Activated naive CD4-positive, alpha-beta T cell treated with anti-CD3 and anti-CD28 coated beads, Interleukin-2, amount 50 U/mL, for 72 hours (primary cell): ENCODE data around the gene SCLY. TPM values are rescaled to one million over a fixed set of nuclear protein-coding genes. Genes with fewer than 3 reads are reported as not detected.
"Not testable (repeated sequence)": the region's sequence is repeated elsewhere in the genome, so short reads cannot be mapped to it uniquely, and the experiment has no call there.

Source experiments
- ATAC-seq, 2 donors: fragments of 150-1000 bp; cut with Tn5 transposase; 2 replicates each; pipeline ENCODE4 v1.10.0; 2021; ENCODE audit warnings: mild to moderate bottlenecking in 2 of 2, moderate library complexity in 2 of 2
- DNase-seq, 2 donors: peaks; one replicate each; pipeline ENCODE4 v3.0.0; 2021 to 2022; ENCODE audit warnings: low spot score in 2 of 2
- H3K27ac Mint-ChIP-seq, 2 donors: one replicate each; pipeline ENCODE4 v1.8.0; 2022; ENCODE audit warnings: mild to moderate bottlenecking in 2 of 2, mixed read lengths in 2 of 2
- H3K36me3 Mint-ChIP-seq, 2 donors: one replicate each; pipeline ENCODE4 v1.8.0; 2022; ENCODE audit warnings: mixed read lengths in 2 of 2
- H3K9me3 Mint-ChIP-seq, 2 donors: one replicate each; pipeline ENCODE4 v1.8.0; 2022; ENCODE audit warnings: mixed read lengths in 2 of 2
- total RNA-seq, 2 donors: library from RNA; stranded (reverse); gene quantifications; one replicate each; pipeline ENCODE4 v1.2.3, GENCODE V29; 2022

The SCLY gene
- total RNA-seq, 2 donors from 2014 or later, result 58.0 to 75.2 TPM

- DNase-seq (peak in 1 of 2 donors; percentile 52), ATAC-seq (no peak)
- H3K27ac Mint-ChIP-seq, result peak overlapping the region in 1 of 2 donors; percentile 72
- H3K36me3 Mint-ChIP-seq, result no peaks in the 10 kb centered on the region
- H3K9me3 Mint-ChIP-seq, result peaks cover 0 to 6% of the 10 kb centered on the region in 2 donors
Observed at GRCh38 chr2:238106698-238107524, 46.1 kb downstream of the SCLY start.

GRCh38 chr2:238107525-238108422, 47.0 kb downstream of the SCLY start:
- H3K27ac Mint-ChIP-seq, result no peak overlapping the region
- ATAC-seq, result no peak
- H3K36me3 Mint-ChIP-seq, result peaks cover 3 to 6% of the 10 kb centered on the region in 2 donors
- peak in 1 of 2 donors; percentile 44 for DNase-seq
- peaks cover 1 to 12% of the 10 kb centered on the region in 2 donors for H3K9me3 Mint-ChIP-seq

GRCh38 chr2:238108423-238109183, 47.8 kb downstream of the SCLY start:
- peak; percentile 34 to 44 for ATAC-seq
- peak in 1 of 2 donors; percentile 44 for DNase-seq

GRCh38 chr2:238113611-238114010, 52.8 kb downstream of the SCLY start:
- peaks cover 4 to 20% of the 10 kb centered on the region in 2 donors for H3K9me3 Mint-ChIP-seq
- H3K27ac Mint-ChIP-seq, result no peak overlapping the region
- peaks cover 12 to 21% of the 10 kb centered on the region in 2 donors for H3K36me3 Mint-ChIP-seq
- ATAC-seq (no peak), DNase-seq (peak in 1 of 2 donors; percentile 31)

More at GRCh38 chr2:238108423-238109183, 47.8 kb downstream of the SCLY start:
- H3K27ac Mint-ChIP-seq, result no peak overlapping the region
- H3K9me3 Mint-ChIP-seq, result peaks cover 4 to 20% of the 10 kb centered on the region in 2 donors
- H3K36me3 Mint-ChIP-seq, result peaks cover 12 to 15% of the 10 kb centered on the region in 2 donors

GRCh38 chr2:238114331-238114841, 53.6 kb downstream of the SCLY start:
- no peak for ATAC-seq
- peak overlapping the region in 1 of 2 donors; percentile 9 for H3K27ac Mint-ChIP-seq
- DNase-seq, result peak in 1 of 2 donors; percentile 42
- H3K36me3 Mint-ChIP-seq, result peaks cover 12 to 21% of the 10 kb centered on the region in 2 donors
- H3K9me3 Mint-ChIP-seq, result peaks cover 4 to 20% of the 10 kb centered on the region in 2 donors

GRCh38 chr2:238114851-238115660, 54.3 kb downstream of the SCLY start:
- Mint-ChIP-seq H3K36me3 (peaks cover 12 to 21% of the 10 kb centered on the region in 2 donors), H3K27ac (no peak overlapping the region), H3K9me3 (peaks cover 4 to 20% of the 10 kb centered on the region in 2 donors)
- no peak for ATAC-seq
- DNase-seq, result no peak

GRCh38 chr2:238115709-238116108, 54.9 kb downstream of the SCLY start:
- peaks cover 4 to 20% of the 10 kb centered on the region in 2 donors for H3K9me3 Mint-ChIP-seq
- H3K36me3 Mint-ChIP-seq, result peaks cover 12 to 21% of the 10 kb centered on the region in 2 donors
- DNase-seq, ATAC-seq, H3K27ac Mint-ChIP-seq: not testable (repeated sequence)

GRCh38 chr2:238116298-238117198, 55.7 kb downstream of the SCLY start:
- ATAC-seq (no peak), DNase-seq (no peak)
- H3K36me3 Mint-ChIP-seq, result peaks cover 12 to 21% of the 10 kb centered on the region in 2 donors
- peaks cover 4 to 16% of the 10 kb centered on the region in 2 donors for H3K9me3 Mint-ChIP-seq
- H3K27ac Mint-ChIP-seq, result no peak overlapping the region

- DNase-seq (no peak), ATAC-seq (no peak)
- H3K27ac Mint-ChIP-seq, result no peak overlapping the region
- H3K9me3 Mint-ChIP-seq, result peaks cover 4 to 11% of the 10 kb centered on the region in 2 donors
- peaks cover 12 to 18% of the 10 kb centered on the region in 2 donors for H3K36me3 Mint-ChIP-seq
Observed at GRCh38 chr2:238117199-238118154, 56.7 kb downstream of the SCLY start.

- no peaks in the 10 kb centered on the region for H3K9me3 Mint-ChIP-seq
- DNase-seq (no peak), ATAC-seq (no peak)
- no peaks in the 10 kb centered on the region for H3K36me3 Mint-ChIP-seq
- H3K27ac Mint-ChIP-seq, result no peak overlapping the region
Observed at GRCh38 chr2:238119756-238120462, 59.1 kb downstream of the SCLY start.

- DNase-seq (no peak), ATAC-seq (no peak)
- Mint-ChIP-seq H3K27ac (no peak overlapping the region), H3K9me3 (no peaks in the 10 kb centered on the region), H3K36me3 (no peaks in the 10 kb centered on the region)
Observed at GRCh38 chr2:238120463-238121298, 59.9 kb downstream of the SCLY start.

- H3K27ac Mint-ChIP-seq, result no peak overlapping the region
- no peaks in the 10 kb centered on the region for H3K9me3 Mint-ChIP-seq
- no peaks in the 10 kb centered on the region for H3K36me3 Mint-ChIP-seq
- no peak for DNase-seq
- ATAC-seq, result no peak
Observed at GRCh38 chr2:238121511-238122286, 60.9 kb downstream of the SCLY start.
